HepG2 (cell line): Measurements from ENCODE around the gene PLVAP. TPM values are rescaled to one million over a fixed set of nuclear protein-coding genes. Genes with fewer than 3 reads are reported as not detected.

Experiments
- ATAC-seq: fragments of 200-7000 bp; cut with Tn5 transposase; 3 replicates; pipeline ENCODE4 v1.9.1; 2020; ENCODE audit warnings: mild to moderate bottlenecking, moderate library complexity
- BruUV-seq: library from RNA; stranded (reverse); fragments of 400-500 nt; replicated peaks from 2 replicates; lab custom pipeline; 2021; lab: Mats Ljungman, UMichigan
- CTCF ChIA-PET: fragments of 300-600 bp; formaldehyde crosslinking; extraction: SDS; loops from one replicate; lab custom pipeline; 2021; ENCODE audit warnings: low total read pairs, inconsistent platforms, low intra/inter-chr PET ratio; lab: Yijun Ruan, JAX
- POLR2A ChIA-PET: fragments of 350-600 bp; sonication (Branson Sonifier 250); formaldehyde crosslinking; loops from one replicate; lab custom pipeline; 2020; ENCODE audit warnings: antibody characterized with exemption, inconsistent platforms; lab: Yijun Ruan, JAX
- DNase-seq: peaks from one replicate; pipeline ENCODE4 v3.0.0-alpha.2; 2015; ENCODE audit warnings: low spot score
- FAIRE-seq: peaks from 3 replicates; lab custom pipeline; 2011; peaks lifted over from hg19 to GRCh38; lab: Jason Lieb, UNC
- H2AFZ ChIP-seq: one replicate; pipeline ENCODE4 v1.6.1; 2011; ENCODE audit warnings: low read length, inconsistent platforms
- H3K27ac ChIP-seq: fragments of 300-600 bp; 3 replicates; pipeline ENCODE4 v1.8.0; 2011; ENCODE audit warnings: mixed run types, mild to moderate bottlenecking, mixed read lengths, low read length, inconsistent platforms; ENCODE audit not compliant: insufficient read depth; ENCODE audit errors: extremely low read length
- H3K27me3 ChIP-seq, 2 experiments: fragments of 200-600 bp in 1 of 2; 2 replicates in 1 of 2; 3 replicates in 1 of 2; pipeline versions ENCODE4 v1.6.0 to v1.8.0; 2011; ENCODE audit warnings: low read length in 2 of 2, mild to moderate bottlenecking in 2 of 2, moderate library complexity in 2 of 2, inconsistent platforms in 1 of 2; ENCODE audit not compliant: insufficient read depth in 2 of 2, control insufficient read depth in 1 of 2
- H3K36me3 ChIP-seq, 2 experiments: fragments of 200-600 bp in 1 of 2; replicated peaks in 1 of 2; 2 replicates in 1 of 2; 3 replicates in 1 of 2; pipeline versions ENCODE4 v1.5.1 to v1.8.0; 2011; ENCODE audit warnings: low read length in 2 of 2, inconsistent platforms in 1 of 2; ENCODE audit not compliant: insufficient read depth in 2 of 2, control insufficient read depth in 1 of 2
- H3K4me1 ChIP-seq: 2 replicates; pipeline ENCODE4 v1.5.1; 2012; ENCODE audit warnings: low read length, inconsistent platforms; ENCODE audit not compliant: insufficient read depth
- H3K4me2 ChIP-seq: 2 replicates; pipeline ENCODE4 v1.6.0; 2011; ENCODE audit warnings: low read depth, low read length, inconsistent platforms
- H3K4me3 ChIP-seq, 3 experiments: fragments of 200-600 bp in 1 of 3; sonication (generic), shearing (Covaris generic) in 1 of 3; replicated peaks in 1 of 3; 2 replicates each; pipeline ENCODE4 v1.5.1; 2011 to 2016; ENCODE audit warnings: low read length in 3 of 3, inconsistent platforms in 2 of 3, low read depth in 2 of 3, mild to moderate bottlenecking in 2 of 3, control low read depth in 1 of 3, mixed read lengths in 1 of 3; ENCODE audit not compliant: insufficient read depth in 1 of 3
- H3K79me2 ChIP-seq: one replicate; pipeline ENCODE4 v1.6.1; 2011; ENCODE audit warnings: low read length, inconsistent platforms; ENCODE audit not compliant: insufficient read depth
- H3K9ac ChIP-seq: 2 replicates; pipeline ENCODE4 v1.6.0; 2011; ENCODE audit warnings: mild to moderate bottlenecking, low read depth, low read length, inconsistent platforms; ENCODE audit not compliant: insufficient read depth
- H3K9me3 ChIP-seq: 2 replicates; pipeline ENCODE4 v1.5.1; 2012; ENCODE audit warnings: mild to moderate bottlenecking, low read length
- H4K20me1 ChIP-seq: 2 replicates; pipeline ENCODE4 v1.6.0; 2011; ENCODE audit warnings: inconsistent platforms, mild to moderate bottlenecking, low read length, moderate library complexity; ENCODE audit not compliant: insufficient read depth
- KIAA2018 ChIP-seq: sonication (generic); formaldehyde crosslinking; IDR thresholded peaks from 2 replicates; pipeline ENCODE4 v1.5.0; 2020; ENCODE audit warnings: mild to moderate bottlenecking, missing genetic modification reagents, borderline replicate concordance
- KMT2A ChIP-seq: sonication (generic); formaldehyde crosslinking; IDR thresholded peaks from 2 replicates; pipeline ENCODE4 v1.4.0; 2020; ENCODE audit warnings: missing genetic modification reagents
- SNAI1 ChIP-seq: sonication (generic); formaldehyde crosslinking; IDR thresholded peaks from 2 replicates; pipeline ENCODE4 v1.5.0; 2020; ENCODE audit warnings: mild to moderate bottlenecking, missing genetic modification reagents, borderline replicate concordance
- TOE1 ChIP-seq: sonication (generic); formaldehyde crosslinking; IDR thresholded peaks from 2 replicates; pipeline ENCODE4 v1.4.0; 2020; ENCODE audit warnings: mild to moderate bottlenecking, missing genetic modification reagents
- ZNF547 ChIP-seq: sonication (generic); formaldehyde crosslinking; IDR thresholded peaks from 2 replicates; pipeline ENCODE4 v1.5.1; 2020; ENCODE audit warnings: mild to moderate bottlenecking, missing genetic modification reagents
- ZNF569 ChIP-seq: sonication (generic); formaldehyde crosslinking; IDR thresholded peaks from 2 replicates; pipeline ENCODE4 v1.5.0; 2020; ENCODE audit warnings: mild to moderate bottlenecking, missing genetic modification reagents, moderate library complexity, borderline replicate concordance
- ZNF746 ChIP-seq: sonication (generic); formaldehyde crosslinking; IDR thresholded peaks from 2 replicates; pipeline ENCODE4 v1.8.0; 2022; ENCODE audit warnings: mild to moderate bottlenecking, missing genetic modification reagents
- ZNF800 ChIP-seq: sonication (generic); formaldehyde crosslinking; IDR thresholded peaks from 2 replicates; pipeline ENCODE4 v1.4.0; 2020; ENCODE audit warnings: missing genetic modification reagents
- ZNF850 ChIP-seq: sonication (generic); formaldehyde crosslinking; conservative IDR thresholded peaks from 2 replicates; pipeline ENCODE4 v1.9.0; 2021; ENCODE audit warnings: mild to moderate bottlenecking, missing genetic modification reagents
- WGBS: methylation state at CpG from one replicate; pipeline ENCODE4 v1.1.6; 2017; ENCODE audit warnings: low lambda C conversion rate; 5-methylcytosine and 5-hydroxymethylcytosine counted together
- in situ Hi-C: cut with HindIII; loops from 2 replicates; pipeline ENCODE4 v1.10.0; 2017; ENCODE audit warnings: low pct_unique_long_range_greater_than_20kb; ENCODE audit not compliant: extremely low pct_ligation_motif_present
- intact Hi-C: fragments of 100-400 bp; cut with micrococcal nuclease; formaldehyde crosslinking; loops from one replicate; pipeline ENCODE4 v1.10.0; 2022; ENCODE audit not compliant: unreplicated experiment
- polyA plus RNA-seq, 8 experiments: library from polyadenylated mRNA; depleted of rRNA in 3 of 8; stranded (reverse) in 7 of 8; unstranded in 1 of 8; fragments of >200 nt; fragmentation: Illumina TruSeq in 4 of 8; extraction: Trizol in 4 of 8; gene quantifications; 2 replicates each; pipeline versions ENCODE4 v1.2.1 to v1.2.3, GENCODE V29; 2011 to 2016; ENCODE audit warnings: low read depth in 4 of 8, missing spikeins in 1 of 8, mixed read lengths in 1 of 8; ENCODE audit not compliant: insufficient read depth in 1 of 8
- total RNA-seq, 5 experiments: library from RNA; depleted of rRNA; stranded (reverse); fragments of >200 nt; fragmentation: Illumina TruSeq; extraction: Trizol; gene quantifications; 2 replicates each; pipeline ENCODE4 v1.2.3, GENCODE V29; 2016; ENCODE audit warnings: low read depth in 1 of 5
- TF ChIP-seq, protein P1 (sequence below): sonication (generic); formaldehyde crosslinking; IDR thresholded peaks from 2 replicates; pipeline ENCODE4 v1.9.0; 2021; ENCODE audit warnings: missing genetic modification reagents, mild to moderate bottlenecking, borderline replicate concordance
- TF ChIP-seq, protein P2 (sequence below): sonication (generic); formaldehyde crosslinking; IDR thresholded peaks from 2 replicates; pipeline ENCODE4 v1.9.0; 2022; ENCODE audit warnings: low read depth, missing genetic modification reagents

Gene PLVAP
- total and polyA plus RNA-seq, 2 of the 13 experiments (the other 11 are each of a cell fraction or from before 2014, with no cell fraction given) = 0.26 TPM; not detected in 1

DNA sequence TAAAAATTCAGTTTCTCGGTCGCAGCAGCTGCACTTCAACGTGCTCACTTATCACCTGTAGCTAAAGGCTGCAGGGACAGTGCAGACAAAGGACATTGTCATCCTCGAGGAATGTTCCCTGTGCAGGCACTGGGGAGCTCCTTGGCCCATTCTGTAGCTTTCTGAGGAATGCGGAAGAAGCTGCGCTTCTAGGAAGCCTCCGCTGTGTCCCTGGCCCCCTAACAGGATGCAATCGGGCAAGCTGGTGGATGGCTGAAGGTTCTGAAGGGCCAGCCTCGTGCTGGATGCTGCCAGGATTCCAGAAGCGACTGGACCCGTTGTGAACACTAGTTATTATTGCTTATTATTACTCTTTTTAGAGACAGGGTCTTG lies 50.6 kb downstream of the PLVAP start:
- H3K27ac ChIP-seq = no peak overlapping the region
- no peak overlapping the region for H3K9ac ChIP-seq
- H3K27me3 ChIP-seq = no peaks in the 10 kb centered on the region
- H3K4me3 ChIP-seq = no peak overlapping the region
- H2AFZ ChIP-seq = no peak overlapping the region
- H3K9me3 ChIP-seq = no peaks in the 10 kb centered on the region
- no peak for FAIRE-seq
- H4K20me1 ChIP-seq = no peaks in the 10 kb centered on the region
- TF ChIP-seq ZNF569 (CRISPR knock-in tag) = no peak
- no peak for TF ChIP-seq ZNF850 (CRISPR knock-in tag)
- no peak for TF ChIP-seq ZNF746 (CRISPR knock-in tag)
- TF ChIP-seq, protein P1, sequence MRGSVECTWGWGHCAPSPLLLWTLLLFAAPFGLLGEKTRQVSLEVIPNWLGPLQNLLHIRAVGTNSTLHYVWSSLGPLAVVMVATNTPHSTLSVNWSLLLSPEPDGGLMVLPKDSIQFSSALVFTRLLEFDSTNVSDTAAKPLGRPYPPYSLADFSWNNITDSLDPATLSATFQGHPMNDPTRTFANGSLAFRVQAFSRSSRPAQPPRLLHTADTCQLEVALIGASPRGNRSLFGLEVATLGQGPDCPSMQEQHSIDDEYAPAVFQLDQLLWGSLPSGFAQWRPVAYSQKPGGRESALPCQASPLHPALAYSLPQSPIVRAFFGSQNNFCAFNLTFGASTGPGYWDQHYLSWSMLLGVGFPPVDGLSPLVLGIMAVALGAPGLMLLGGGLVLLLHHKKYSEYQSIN = no peak
- TF ChIP-seq, protein P2, sequence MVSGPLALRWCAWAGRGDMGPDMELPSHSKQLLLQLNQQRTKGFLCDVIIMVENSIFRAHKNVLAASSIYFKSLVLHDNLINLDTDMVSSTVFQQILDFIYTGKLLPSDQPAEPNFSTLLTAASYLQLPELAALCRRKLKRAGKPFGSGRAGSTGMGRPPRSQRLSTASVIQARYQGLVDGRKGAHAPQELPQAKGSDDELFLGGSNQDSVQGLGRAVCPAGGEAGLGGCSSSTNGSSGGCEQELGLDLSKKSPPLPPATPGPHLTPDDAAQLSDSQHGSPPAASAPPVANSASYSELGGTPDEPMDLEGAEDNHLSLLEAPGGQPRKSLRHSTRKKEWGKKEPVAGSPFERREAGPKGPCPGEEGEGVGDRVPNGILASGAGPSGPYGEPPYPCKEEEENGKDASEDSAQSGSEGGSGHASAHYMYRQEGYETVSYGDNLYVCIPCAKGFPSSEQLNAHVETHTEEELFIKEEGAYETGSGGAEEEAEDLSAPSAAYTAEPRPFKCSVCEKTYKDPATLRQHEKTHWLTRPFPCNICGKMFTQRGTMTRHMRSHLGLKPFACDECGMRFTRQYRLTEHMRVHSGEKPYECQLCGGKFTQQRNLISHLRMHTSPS (CRISPR knock-in tag) = no peak
- no peak for TF ChIP-seq KMT2A
- no peak for TF ChIP-seq KIAA2018 (CRISPR knock-in tag)
- TF ChIP-seq ZNF547 = no peak
- TF ChIP-seq ZNF800 (CRISPR knock-in tag) = no peak
- no peak for TF ChIP-seq TOE1 (CRISPR knock-in tag)
- TF ChIP-seq SNAI1 (CRISPR knock-in tag) = no peak
- BruUV-seq = no TSS peak
- H3K4me1 ChIP-seq = peaks cover 13% of the 10 kb centered on the region
- peaks cover 0 to 6% of the 10 kb centered on the region in 2 experiments; a peak in 2 of 5 replicates for H3K36me3 ChIP-seq
- in situ Hi-C loops (no loop called here), intact Hi-C loops (no loop called here)
- POLR2A ChIA-PET = interaction anchor here (0.9 kb wide), 1 partner anchor 17 kb away, joined by 3 read pairs; the partner anchor contains the start of gene DDA1
- no peak overlapping the region for H3K4me2 ChIP-seq
- CTCF ChIA-PET = no interaction called here
- H3K79me2 ChIP-seq = no peaks in the 10 kb centered on the region
- DNase-seq = no peak
- 81% methylated on average over 11 of the region's 11 CpGs for WGBS
- no peak for ATAC-seq
